GM12878 (cell line): ENCODE measurements around the gene PDZK1IP1. TPM values are rescaled to one million over a fixed set of nuclear protein-coding genes. Genes with fewer than 3 reads are reported as not detected.

Source experiments
- ATAC-seq: fragments of 200-7000 bp; cut with Tn5 transposase; 3 replicates; pipeline ENCODE4 v1.9.1; 2020; ENCODE audit warnings: mild to moderate bottlenecking, moderate library complexity
- BruUV-seq: library from RNA; stranded (reverse); fragments of 400-500 nt; replicated peaks from 2 replicates; lab custom pipeline; 2021; lab: Mats Ljungman, UMichigan
- CTCF ChIA-PET: fragments of 300-600 bp; sonication (Branson Sonifier 250); formaldehyde crosslinking; extraction: SDS; loops from one replicate; lab custom pipeline; 2021; ENCODE audit warnings: inconsistent platforms; lab: Yijun Ruan, JAX
- POLR2A ChIA-PET: fragments of 350-600 bp; formaldehyde crosslinking; extraction: SDS; loops from one replicate; lab custom pipeline; 2021; ENCODE audit warnings: inconsistent platforms; lab: Charles Lee
- RAD21 ChIA-PET: fragments of 300-600 bp; sonication (Branson Sonifier 250); formaldehyde crosslinking; loops from one replicate; lab custom pipeline; 2023; ENCODE audit warnings: antibody characterized with exemption; ENCODE audit not compliant: unreplicated experiment; lab: Charles Lee
- SMC1A ChIA-PET: fragments of 300-600 bp; sonication (Branson Sonifier 250); formaldehyde crosslinking; loops from one replicate; lab custom pipeline; 2023; ENCODE audit not compliant: unreplicated experiment, uncharacterized antibody; lab: Charles Lee
- DNase-seq: peaks from one replicate; pipeline ENCODE4 v3.0.0-alpha.2; 2011; ENCODE audit warnings: low read depth, low spot score
- FAIRE-seq: peaks from 3 replicates; lab custom pipeline; 2011; peaks lifted over from hg19 to GRCh38; lab: Jason Lieb, UNC
- H2AFZ ChIP-seq: 2 replicates; pipeline ENCODE4 v1.6.0; 2011; ENCODE audit warnings: low read depth, low read length, control low read depth; ENCODE audit not compliant: control insufficient read depth
- H3K27ac ChIP-seq: 2 replicates; pipeline ENCODE4 v1.5.1; 2011; ENCODE audit warnings: control low read depth; ENCODE audit not compliant: control insufficient read depth, insufficient read depth
- H3K27me3 ChIP-seq, 2 experiments: replicated peaks in 1 of 2; 2 replicates each; pipeline versions ENCODE4 v1.6.0 to v1.6.1; 2011; ENCODE audit warnings: low read length in 1 of 2; ENCODE audit not compliant: control insufficient read depth in 2 of 2, insufficient read depth in 2 of 2
- H3K36me3 ChIP-seq, 2 experiments: 2 replicates each; pipeline ENCODE4 v1.5.1; 2011; ENCODE audit warnings: low read length in 1 of 2; ENCODE audit not compliant: control insufficient read depth in 2 of 2, insufficient read depth in 2 of 2
- H3K4me1 ChIP-seq: 2 replicates; pipeline ENCODE4 v1.6.1; 2011; ENCODE audit warnings: mild to moderate bottlenecking, low read length, moderate library complexity, mixed read lengths; ENCODE audit not compliant: control insufficient read depth, insufficient read depth
- H3K4me2 ChIP-seq: 2 replicates; pipeline ENCODE4 v1.6.0; 2011; ENCODE audit warnings: control low read depth; ENCODE audit not compliant: control insufficient read depth, insufficient read depth
- H3K4me3 ChIP-seq: fragments of 200-600 bp; sonication (generic); 2 replicates; pipeline ENCODE4 v1.5.1; 2016
- H3K79me2 ChIP-seq: 2 replicates; pipeline ENCODE4 v1.6.0; 2011; ENCODE audit warnings: low read length; ENCODE audit not compliant: control insufficient read depth, insufficient read depth
- H3K9ac ChIP-seq: 2 replicates; pipeline ENCODE4 v1.8.0; 2011; ENCODE audit warnings: low read length, control low read depth, mixed read lengths; ENCODE audit not compliant: control insufficient read depth, insufficient read depth
- H3K9me3 ChIP-seq: replicated peaks from 3 replicates; pipeline ENCODE4 v1.5.1; 2011; ENCODE audit warnings: mild to moderate bottlenecking, low read length; ENCODE audit not compliant: control insufficient read depth, insufficient read depth
- H4K20me1 ChIP-seq: 2 replicates; pipeline ENCODE4 v1.6.0; 2011; ENCODE audit not compliant: control insufficient read depth, insufficient read depth
- ATF2 ChIP-seq: IDR thresholded peaks from 2 replicates; pipeline ENCODE4 v1.6.1; 2012; ENCODE audit warnings: low read length, inconsistent platforms
- CEBPB ChIP-seq, 2 experiments: fragments of 150-350 bp in 1 of 2; IDR thresholded peaks; 2 replicates each; pipeline ENCODE4 v1.6.1; 2012 to 2014; ENCODE audit warnings: low read depth in 2 of 2, low read length in 2 of 2, borderline replicate concordance in 1 of 2, inconsistent platforms in 1 of 2
- ESRRA ChIP-seq: IDR thresholded peaks from 2 replicates; pipeline ENCODE4 v1.6.1; 2012; ENCODE audit warnings: mild to moderate bottlenecking, low read length, improper control_type of control experiment
- GATAD2B ChIP-seq: fragments of 450-650 bp; conservative IDR thresholded peaks from 2 replicates; pipeline ENCODE4 v1.6.1; 2017; ENCODE audit warnings: low read depth, mild to moderate bottlenecking, moderate library complexity
- HCFC1 ChIP-seq: fragments of 150-350 bp; IDR thresholded peaks from 2 replicates; pipeline ENCODE4 v1.6.1; 2014; ENCODE audit warnings: low read length
- JUND ChIP-seq: IDR thresholded peaks from 2 replicates; pipeline ENCODE4 v1.6.1; 2012; ENCODE audit warnings: low read depth, mild to moderate bottlenecking, low read length, improper control_type of control experiment, moderate library complexity
- NBN ChIP-seq: fragments of 450-650 bp; IDR thresholded peaks from 2 replicates; pipeline ENCODE4 v1.6.1; 2016
- POLR2A ChIP-seq: IDR thresholded peaks from 2 replicates; pipeline ENCODE4 v1.6.1; 2011; ENCODE audit warnings: low read depth, mild to moderate bottlenecking, low read length
- SREBF1 ChIP-seq: IDR thresholded peaks from 2 replicates; pipeline ENCODE4 v1.6.1; 2012; ENCODE audit warnings: mild to moderate bottlenecking, low read length
- STAT3 ChIP-seq: IDR thresholded peaks from 2 replicates; pipeline ENCODE4 v1.6.1; 2011; ENCODE audit warnings: low read depth, low read length, improper control_type of control experiment
- USF1 ChIP-seq: IDR thresholded peaks from 2 replicates; pipeline ENCODE4 v1.6.1; 2011; ENCODE audit warnings: borderline replicate concordance, low read depth, mild to moderate bottlenecking, moderate library complexity, mixed read lengths, low read length; ENCODE audit not compliant: insufficient read depth; ENCODE audit errors: extremely low read length
- ZBED1 ChIP-seq: IDR thresholded peaks from 2 replicates; pipeline ENCODE4 v1.6.1; 2016; ENCODE audit warnings: borderline replicate concordance
- ZBTB4 ChIP-seq: fragments of 450-650 bp; formaldehyde crosslinking; IDR thresholded peaks from 2 replicates; pipeline ENCODE4 v1.4.0; 2022; ENCODE audit warnings: mild to moderate bottlenecking, moderate library complexity
- ZBTB40 ChIP-seq: fragments of 450-650 bp; IDR thresholded peaks from 2 replicates; pipeline ENCODE4 v1.6.1; 2016; ENCODE audit warnings: mild to moderate bottlenecking, moderate library complexity, borderline replicate concordance
- ZNF274 ChIP-seq: IDR thresholded peaks from one replicate; pipeline ENCODE4 v1.8.0; 2011; ENCODE audit not compliant: insufficient read length, insufficient read depth
- ZNF384 ChIP-seq: IDR thresholded peaks from 2 replicates; pipeline ENCODE4 v1.6.1; 2012; ENCODE audit warnings: low read depth, mild to moderate bottlenecking, low read length, improper control_type of control experiment, borderline replicate concordance
- WGBS: methylation state at CpG from one replicate; pipeline ENCODE4 v1.1.6; 2016; ENCODE audit warnings: low lambda C conversion rate; ENCODE audit not compliant: insufficient replicate concordance, insufficient coverage; ENCODE audit errors: missing lambda C conversion rate; 5-methylcytosine and 5-hydroxymethylcytosine counted together
- in situ Hi-C: fragments of 300-500 bp; cut with MboI; formaldehyde crosslinking; loops from 9 replicates; pipeline ENCODE4 v1.14.3; 2018; ENCODE audit warnings: mixed read lengths
- intact Hi-C: fragments of 100-400 bp; cut with micrococcal nuclease; formaldehyde crosslinking; loops from one replicate; pipeline ENCODE4 v1.14.2; 2022; ENCODE audit not compliant: unreplicated experiment
- polyA plus RNA-seq, 11 experiments: library from polyadenylated mRNA; depleted of rRNA in 4 of 11; unstranded in 6 of 11; stranded (reverse) in 5 of 11; fragments of >200 nt; fragmentation: Nextera tagmentation in 4 of 11; fragmentation: Illumina TruSeq in 1 of 11; extraction: Ambion mirVana in 4 of 11; extraction: Trizol in 1 of 11; gene quantifications; 1 replicate in 1 of 11; 2 replicates in 10 of 11; pipeline versions ENCODE4 v1.2.1 to v1.2.3, GENCODE V29; 2011 to 2016; ENCODE audit warnings: inconsistent platforms in 2 of 11, missing spikeins in 2 of 11, low read depth in 1 of 11
- total RNA-seq, 4 experiments: library from RNA; depleted of rRNA in 3 of 4; stranded (reverse); fragments of >200 nt in 3 of 4; fragmentation: Illumina TruSeq in 1 of 4; extraction: Trizol in 1 of 4; gene quantifications; 2 replicates each; pipeline versions ENCODE4 v1.2.1 to v1.2.3, GENCODE V29; 2013 to 2021

The PDZK1IP1 gene
- total and polyA plus RNA-seq, 10 of the 15 experiments (the other 5 are each of a cell fraction or from before 2014, with no cell fraction given): not detected

- Histone ChIP-seq H2AFZ (no peak overlapping the region), H3K9ac (no peak overlapping the region), H3K27ac (no peak overlapping the region), H3K4me1 (no peaks in the 10 kb centered on the region; the same call in 1 of the 2 replicates), H3K9me3 (no peaks in the 10 kb centered on the region), H3K27me3 (peaks cover 1 to 3% of the 10 kb centered on the region in 2 experiments), H3K36me3 (no peaks in the 10 kb centered on the region), H3K4me2 (no peak overlapping the region), H3K79me2 (no peaks in the 10 kb centered on the region), H4K20me1 (no peaks in the 10 kb centered on the region), H3K4me3 (no peak overlapping the region)
- ChIA-PET RAD21 (no interaction called here), CTCF (no interaction called here), SMC1A (no interaction called here), POLR2A (no interaction called here)
- TF ChIP-seq ATF2 (no peak), ZNF274 (no peak), STAT3 (no peak), CEBPB (IDR thresholded peaks at IDR 0.05; ENCODE audit: borderline replicate concordance in 1 of 2, low read depth in 2 of 2, low read length in 2 of 2) (no peak), POLR2A (no peak), JUND (no peak), ZBTB4 (CRISPR knock-in tag) (no peak), HCFC1 (no peak), ESRRA (no peak), NBN (no peak), ZBED1 (no peak), ZBTB40 (no peak), GATAD2B (no peak), SREBF1 (no peak), ZNF384 (no peak), USF1 (no peak)
- DNase-seq: no peak
- in situ Hi-C loops: no loop called here
- BruUV-seq: no TSS peak
- no peak for ATAC-seq
- WGBS: 41% methylated on average over 10 of the region's 11 CpGs
- no peak for FAIRE-seq
- intact Hi-C loops: no loop called here
These were observed 18.6 kb upstream of the PDZK1IP1 start for GRCh38 chr1:47208374-47208850.
